Measurements from ENCODE around the gene RHBDF1.
A peak's percentile ranks its signal among the peaks of the same experiment; 100 is the strongest.
"Not testable (repeated sequence)": the region's sequence is repeated elsewhere in the genome, so short reads cannot be mapped to it uniquely, and the experiment has no call there.

RHBDF1 gene

DNA sequence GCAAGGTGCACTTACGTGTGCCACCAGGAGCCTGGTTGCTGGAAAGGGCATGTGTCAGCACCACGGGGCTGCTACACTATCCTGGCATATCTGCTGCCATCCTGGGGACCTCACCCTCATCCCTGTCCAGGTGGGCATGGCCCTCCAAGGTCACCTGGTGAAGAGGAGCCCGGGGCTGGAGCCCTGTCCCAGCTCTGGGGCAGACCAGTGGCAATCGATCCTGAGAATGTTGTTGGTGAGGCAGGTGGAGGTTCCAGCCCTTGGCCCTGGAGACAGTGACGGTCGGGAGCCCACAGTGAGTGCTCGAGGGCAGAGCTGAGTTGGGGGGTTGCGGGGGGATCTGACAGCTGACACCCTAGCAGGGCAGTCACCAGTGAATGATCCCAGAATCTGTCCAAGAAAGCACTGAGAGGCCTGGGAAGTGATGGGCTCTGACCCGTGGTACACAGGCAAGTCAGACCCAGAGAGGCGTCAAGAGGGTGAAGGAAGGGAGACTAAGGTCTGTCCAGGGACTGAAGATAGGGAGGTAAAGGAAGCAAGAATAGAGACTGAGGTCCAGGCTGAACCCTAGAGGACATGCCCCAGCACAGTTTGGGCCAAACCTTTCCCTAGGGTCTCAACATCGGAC is 36.6 kb downstream of the RHBDF1 start:
- DNase-seq: no peak

DNA sequence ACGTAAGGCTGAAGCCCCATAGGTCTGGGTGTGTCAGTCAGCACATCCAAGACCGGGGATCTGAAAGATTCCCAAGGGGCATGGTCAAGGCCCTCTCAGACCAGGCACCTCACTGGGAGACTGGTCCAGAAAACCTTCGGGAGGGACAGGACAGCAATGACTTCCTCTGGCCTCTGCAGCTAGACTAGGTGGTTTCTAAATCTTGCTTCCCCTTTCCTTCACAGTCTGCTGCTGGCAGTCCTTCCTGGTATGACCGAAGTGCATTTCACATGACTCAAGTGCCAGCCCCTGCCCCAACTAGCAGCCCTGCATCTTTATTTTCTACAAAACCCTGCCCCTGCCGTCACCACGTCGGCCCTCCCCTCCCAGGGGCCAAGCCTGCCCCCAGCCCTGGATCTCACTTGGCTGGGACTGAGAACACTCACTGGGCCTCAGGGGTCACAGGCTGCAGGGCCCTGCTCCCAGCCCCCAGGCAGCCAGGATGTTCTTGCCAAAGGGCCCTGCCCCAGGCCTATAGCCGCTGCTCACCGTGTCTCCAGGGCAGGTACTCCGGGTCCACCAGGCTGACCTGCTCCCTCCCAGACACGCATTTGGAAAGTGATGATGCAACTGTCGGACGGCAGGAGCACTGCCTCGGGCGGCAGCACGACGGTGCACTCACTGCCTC is 37.3 kb downstream of the RHBDF1 start:
- DNase-seq: no peak

GRCh38 chr16:34648-34987 is 37.8 kb downstream of the RHBDF1 start:
- no peak for DNase-seq

GRCh38 chr16:33877-34647 is 38.4 kb downstream of the RHBDF1 start:
- DNase-seq: no peak

GRCh38 chr16:33154-33876 is 39.1 kb downstream of the RHBDF1 start:
- not testable (repeated sequence) for DNase-seq

GRCh38 chr16:30627-31026 is 41.8 kb downstream of the RHBDF1 start:
- not testable (repeated sequence) for DNase-seq

DNA sequence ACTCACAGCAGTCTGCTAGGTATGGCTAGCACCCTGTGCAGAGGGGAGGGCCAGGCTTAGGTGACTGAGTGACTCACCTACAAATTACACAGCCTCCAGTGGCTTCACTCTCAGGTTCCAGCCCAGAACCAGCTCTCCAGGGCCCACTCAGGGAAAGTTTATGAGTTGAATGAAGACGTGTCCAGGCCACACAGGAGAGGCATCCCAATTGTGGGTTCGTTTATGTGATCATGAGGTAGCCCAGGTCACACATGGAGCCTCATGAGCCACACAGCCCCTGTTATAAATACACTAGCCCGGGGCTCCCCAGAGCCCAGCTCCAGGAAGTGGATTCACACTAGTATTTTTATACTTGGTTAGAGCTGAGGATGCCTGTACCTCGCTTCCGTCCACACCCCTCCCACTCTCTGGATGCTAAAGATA is 46.5 kb downstream of the RHBDF1 start:
- DNase-seq: not testable (repeated sequence)

GRCh38 chr16:24151-24550 is 48.3 kb downstream of the RHBDF1 start:
- DNase-seq: not testable (repeated sequence)

DNA sequence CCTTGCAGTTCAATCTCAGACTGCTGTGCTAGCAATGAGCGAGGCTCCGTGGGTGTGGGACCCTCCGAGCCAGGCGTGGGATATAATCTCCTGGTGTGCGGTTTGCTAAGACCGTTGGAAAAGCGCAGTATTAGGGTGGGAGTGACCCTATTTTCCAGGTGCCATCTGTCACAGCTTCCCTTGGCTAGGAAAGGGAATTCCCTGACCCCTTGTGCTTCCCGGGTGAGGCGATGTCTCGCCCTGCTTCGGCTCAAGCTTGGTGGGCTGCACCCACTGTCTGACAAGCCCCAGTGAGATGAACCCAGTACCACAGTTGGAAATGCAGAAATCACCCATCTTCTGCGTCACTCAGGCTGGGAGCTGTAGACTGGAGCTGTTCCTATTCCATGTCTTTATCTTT is 51.5 kb downstream of the RHBDF1 start:
- not testable (repeated sequence) for DNase-seq

DNA sequence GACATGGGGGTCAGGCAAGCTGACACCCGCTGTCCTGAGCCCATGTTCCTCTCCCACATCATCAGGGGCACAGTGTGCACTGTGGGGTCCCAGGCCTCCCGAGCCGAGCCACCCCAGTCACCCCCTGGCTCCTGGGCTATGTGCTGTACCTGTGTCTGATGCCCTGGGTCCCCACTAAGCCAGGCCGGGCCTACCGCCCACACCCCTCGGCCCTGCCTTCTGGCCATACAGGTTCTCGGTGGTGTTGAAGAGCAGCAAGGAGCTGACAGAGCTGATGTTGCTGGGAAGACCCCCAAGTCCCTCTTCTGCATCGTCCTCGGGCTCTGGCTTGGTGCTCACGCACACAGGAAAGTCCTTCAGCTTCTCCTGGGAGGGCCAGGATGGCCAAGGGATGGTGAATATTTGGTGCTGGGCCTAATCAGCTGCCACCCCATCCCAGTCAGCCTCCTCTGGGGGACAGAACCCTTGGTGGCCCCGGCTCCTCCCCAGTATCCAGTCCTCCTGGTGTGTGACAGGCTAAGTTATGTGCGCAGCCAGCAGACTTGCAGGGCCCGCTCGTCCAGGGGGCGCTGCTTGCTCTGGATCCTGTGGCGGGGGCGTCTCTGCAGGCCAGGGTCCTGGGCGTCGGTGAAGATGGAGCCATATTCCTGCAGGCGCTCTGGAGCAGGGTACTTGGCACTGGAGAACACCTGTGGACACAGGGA is 55.2 kb downstream of the RHBDF1 start:
- DNase-seq: not testable (repeated sequence)

GRCh38 chr16:10772-11171 is 61.7 kb downstream of the RHBDF1 start:
- peak; percentile 43 for DNase-seq

DNA sequence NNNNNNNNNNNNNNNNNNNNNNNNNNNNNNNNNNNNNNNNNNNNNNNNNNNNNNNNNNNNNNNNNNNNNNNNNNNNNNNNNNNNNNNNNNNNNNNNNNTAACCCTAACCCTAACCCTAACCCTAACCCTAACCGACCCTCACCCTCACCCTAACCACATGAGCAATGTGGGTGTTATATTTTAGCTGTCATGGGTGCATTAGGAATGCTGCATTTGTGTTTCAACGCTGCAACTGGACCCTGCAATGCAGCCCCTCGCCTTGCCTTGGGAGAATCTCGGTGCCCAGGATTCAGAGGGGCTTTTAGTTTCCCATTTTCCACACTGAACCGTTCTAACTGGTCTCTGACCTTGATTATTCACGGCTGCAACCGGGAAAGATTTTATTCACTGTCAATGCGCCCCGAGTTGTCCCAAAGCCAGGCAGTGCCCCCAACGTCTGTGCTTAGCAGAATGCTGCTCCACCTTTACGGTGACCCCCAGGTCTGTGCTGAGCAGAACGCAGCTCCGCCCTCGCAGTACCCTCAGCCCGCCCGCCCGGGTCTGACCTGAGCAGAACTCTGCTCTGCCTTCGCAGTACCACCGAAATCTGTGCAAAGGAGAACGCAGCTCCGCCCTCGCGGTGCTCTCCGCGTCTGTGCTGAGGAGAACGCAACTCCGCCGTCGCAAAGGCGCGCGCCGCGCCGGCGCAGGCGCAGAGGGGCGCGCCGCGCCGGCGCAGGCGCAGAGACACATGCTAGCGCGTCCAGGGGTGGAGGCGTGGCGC is 62.3 kb downstream of the RHBDF1 start:
- DNase-seq: no peak

All from NCI-H446 treated with DMSO at 0.1 percent for 48 hours (cell line).